NCI-H2029 (cell line): ENCODE measurements around the gene BANP.
"Not testable (repeated sequence)": the region's sequence is repeated elsewhere in the genome, so short reads cannot be mapped to it uniquely, and the experiment has no call there.

ENCODE experiments used
- DNase-seq: peaks from one replicate; lab custom pipeline; 2025; lab: John Stamatoyannopoulos, UW

Gene BANP

GRCh38 chr16:88066680-88067529, 115.7 kb downstream of the BANP start:
- no peak for DNase-seq

GRCh38 chr16:88067530-88068411, 116.5 kb downstream of the BANP start:
- no peak for DNase-seq

GRCh38 chr16:88068476-88069396, 117.5 kb downstream of the BANP start:
- DNase-seq, result no peak

- DNase-seq, result no peak
Measured at GRCh38 chr16:88069397-88070168, 118.3 kb downstream of the BANP start.

GRCh38 chr16:88070341-88070740, 119.1 kb downstream of the BANP start:
- no peak for DNase-seq

- DNase-seq, result no peak
Measured at GRCh38 chr16:88070989-88071625, 119.9 kb downstream of the BANP start.

- DNase-seq, result no peak
Measured at GRCh38 chr16:88071908-88072307, 120.7 kb downstream of the BANP start.

GRCh38 chr16:88072571-88073001, 121.4 kb downstream of the BANP start:
- DNase-seq, result no peak

GRCh38 chr16:88073201-88073721, 122.0 kb downstream of the BANP start:
- no peak for DNase-seq

GRCh38 chr16:88074041-88074440, 122.8 kb downstream of the BANP start:
- no peak for DNase-seq

GRCh38 chr16:88076211-88076931, 125.1 kb downstream of the BANP start:
- DNase-seq, result no peak

GRCh38 chr16:88076932-88077320, 125.7 kb downstream of the BANP start:
- DNase-seq, result not testable (repeated sequence)

GRCh38 chr16:88077328-88078108, 126.3 kb downstream of the BANP start:
- DNase-seq, result no peak

- no peak for DNase-seq
Measured at GRCh38 chr16:88078111-88078775, 127.0 kb downstream of the BANP start.

- DNase-seq, result no peak
Measured at GRCh38 chr16:88083582-88083981, 132.3 kb downstream of the BANP start.

- no peak for DNase-seq
Measured at GRCh38 chr16:88084881-88085280, 133.6 kb downstream of the BANP start.

GRCh38 chr16:88086571-88087516, 135.6 kb downstream of the BANP start:
- no peak for DNase-seq
